DOHH2 (cell line): ENCODE data around the gene CKMT2.

ENCODE experiments used
- H3F3A ChIP-seq: fragments of 200-600 bp; sonication (generic), shearing (Covaris generic); 2 replicates; pipeline ENCODE4 v1.6.0; 2016; ENCODE audit warnings: antibody characterized with exemption, mild to moderate bottlenecking; ENCODE audit not compliant: control insufficient read depth, insufficient read depth
- H3K27ac ChIP-seq: fragments of 200-600 bp; sonication (generic); 2 replicates; pipeline ENCODE4 v1.5.1; 2014; ENCODE audit warnings: low read depth, mild to moderate bottlenecking, low read length, moderate library complexity
- H3K27me3 ChIP-seq: fragments of 200-600 bp; sonication (generic); 2 replicates; pipeline ENCODE4 v1.6.1; 2014; ENCODE audit warnings: mild to moderate bottlenecking, low read length, mixed read lengths; ENCODE audit not compliant: control insufficient read depth
- H3K36me3 ChIP-seq: fragments of 200-600 bp; sonication (generic); 2 replicates; pipeline ENCODE4 v1.6.1; 2014; ENCODE audit warnings: mild to moderate bottlenecking, low read length, moderate library complexity, mixed read lengths; ENCODE audit not compliant: control insufficient read depth
- H3K4me1 ChIP-seq: fragments of 200-600 bp; sonication (generic); 2 replicates; pipeline ENCODE4 v1.6.1; 2014; ENCODE audit warnings: mild to moderate bottlenecking, low read length, mixed read lengths; ENCODE audit not compliant: control insufficient read depth
- H3K4me2 ChIP-seq: fragments of 200-600 bp; sonication (generic); 2 replicates; pipeline ENCODE4 v1.6.0; 2014; ENCODE audit warnings: mild to moderate bottlenecking, low read length, moderate library complexity
- H3K4me3 ChIP-seq: fragments of 200-600 bp; sonication (generic); 2 replicates; pipeline ENCODE4 v1.5.1; 2014; ENCODE audit warnings: mild to moderate bottlenecking, low read length, mixed read lengths
- H3K79me2 ChIP-seq: fragments of 200-600 bp; sonication (generic); 2 replicates; pipeline ENCODE4 v1.6.1; 2014; ENCODE audit warnings: mild to moderate bottlenecking, low read length, mixed read lengths; ENCODE audit not compliant: control insufficient read depth
- H3K9me2 ChIP-seq: fragments of 200-600 bp; sonication (generic); replicated peaks from 2 replicates; pipeline ENCODE4 v1.6.1; 2014; ENCODE audit warnings: mild to moderate bottlenecking, low read length, mixed read lengths; ENCODE audit not compliant: control insufficient read depth
- H3K9me3 ChIP-seq: fragments of 200-600 bp; sonication (generic); 2 replicates; pipeline ENCODE4 v1.6.1; 2014; ENCODE audit warnings: antibody characterized with exemption, low read length, mixed read lengths; ENCODE audit not compliant: control insufficient read depth, insufficient read depth
- H4K20me1 ChIP-seq: fragments of 200-600 bp; sonication (generic); 2 replicates; pipeline ENCODE4 v1.6.0; 2014; ENCODE audit warnings: low read depth, mild to moderate bottlenecking, antibody characterized with exemption, low read length, moderate library complexity; ENCODE audit not compliant: control insufficient read depth, insufficient read depth
- EZH2phosphoT487 ChIP-seq: fragments of 200-600 bp; sonication (generic); IDR thresholded peaks from 2 replicates; pipeline ENCODE4 v1.6.1; 2017; ENCODE audit warnings: borderline replicate concordance, mild to moderate bottlenecking, antibody characterized with exemption, low read length, moderate library complexity, mixed read lengths
- TF ChIP-seq, protein P1 (sequence below): fragments of 200-600 bp; sonication (generic); IDR thresholded peaks from one replicate; pipeline ENCODE4 v1.5.1; 2014; ENCODE audit warnings: antibody characterized with exemption, mild to moderate bottlenecking, low read depth, low read length; ENCODE audit not compliant: poor library complexity, severe bottlenecking

CKMT2 gene

DNA sequence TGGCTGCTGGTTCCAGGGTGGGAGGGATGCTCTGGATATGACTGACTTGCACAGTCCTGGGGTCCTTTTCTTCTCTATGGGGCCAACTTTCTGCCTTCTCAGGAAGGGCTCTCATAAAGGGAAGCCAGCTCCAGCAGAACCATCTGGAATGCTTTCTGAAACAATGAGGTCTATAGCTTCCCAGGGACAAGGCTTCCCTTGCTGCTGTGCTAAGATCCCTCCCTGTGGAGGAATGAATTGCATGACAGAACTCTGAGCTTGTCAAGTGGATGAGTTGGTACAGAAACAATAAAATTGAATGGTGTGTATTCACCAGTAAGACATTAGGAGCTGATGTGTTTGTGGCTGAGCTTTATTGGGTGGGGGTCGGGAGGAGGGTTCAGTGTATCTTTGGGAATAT is 19.8 kb downstream of the CKMT2 start:
- Histone ChIP-seq H3K27me3 (no peaks in the 10 kb centered on the region), H3K9me3 (no peaks in the 10 kb centered on the region), H3K4me2 (no peak overlapping the region), H3K36me3 (0 out of 2 replicates have a peak, but pooled peaks cover 4% of the 10 kb centered on the region), H4K20me1 (no peaks in the 10 kb centered on the region), H3K4me3 (no peak overlapping the region), H3F3A (no peaks in the 10 kb centered on the region), H3K79me2 (no peaks in the 10 kb centered on the region), H3K4me1 (no peaks in the 10 kb centered on the region), H3K27ac (no peak overlapping the region), H3K9me2 (no peaks in the 10 kb centered on the region)
- TF ChIP-seq EZH2phosphoT487 = no peak
- TF ChIP-seq, protein P1, sequence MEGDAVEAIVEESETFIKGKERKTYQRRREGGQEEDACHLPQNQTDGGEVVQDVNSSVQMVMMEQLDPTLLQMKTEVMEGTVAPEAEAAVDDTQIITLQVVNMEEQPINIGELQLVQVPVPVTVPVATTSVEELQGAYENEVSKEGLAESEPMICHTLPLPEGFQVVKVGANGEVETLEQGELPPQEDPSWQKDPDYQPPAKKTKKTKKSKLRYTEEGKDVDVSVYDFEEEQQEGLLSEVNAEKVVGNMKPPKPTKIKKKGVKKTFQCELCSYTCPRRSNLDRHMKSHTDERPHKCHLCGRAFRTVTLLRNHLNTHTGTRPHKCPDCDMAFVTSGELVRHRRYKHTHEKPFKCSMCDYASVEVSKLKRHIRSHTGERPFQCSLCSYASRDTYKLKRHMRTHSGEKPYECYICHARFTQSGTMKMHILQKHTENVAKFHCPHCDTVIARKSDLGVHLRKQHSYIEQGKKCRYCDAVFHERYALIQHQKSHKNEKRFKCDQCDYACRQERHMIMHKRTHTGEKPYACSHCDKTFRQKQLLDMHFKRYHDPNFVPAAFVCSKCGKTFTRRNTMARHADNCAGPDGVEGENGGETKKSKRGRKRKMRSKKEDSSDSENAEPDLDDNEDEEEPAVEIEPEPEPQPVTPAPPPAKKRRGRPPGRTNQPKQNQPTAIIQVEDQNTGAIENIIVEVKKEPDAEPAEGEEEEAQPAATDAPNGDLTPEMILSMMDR = no peak

DNA sequence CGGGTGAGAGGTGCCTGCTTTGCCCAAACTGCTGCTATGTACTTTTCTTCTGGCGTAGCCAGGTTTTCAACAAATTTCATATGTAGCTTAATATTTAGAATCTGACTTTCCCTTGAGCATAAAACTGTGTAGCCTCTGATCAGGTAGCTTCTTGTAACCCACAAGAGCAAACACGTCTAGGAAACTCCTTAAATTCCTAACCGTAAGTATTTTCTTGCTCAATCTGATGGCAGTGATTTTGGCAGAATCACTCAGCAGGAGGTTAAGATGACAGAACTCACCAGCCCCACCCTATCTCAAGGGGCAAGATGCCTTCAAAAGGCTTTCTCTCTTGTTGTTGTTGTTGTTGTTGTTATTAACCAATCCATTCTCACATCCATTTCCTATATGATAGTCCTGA is 20.8 kb downstream of the CKMT2 start:
- Histone ChIP-seq H3K4me3 (no peak overlapping the region), H3K36me3 (0 out of 2 replicates have a peak, but pooled peaks cover 4% of the 10 kb centered on the region), H3K4me2 (no peak overlapping the region), H3K4me1 (no peaks in the 10 kb centered on the region), H3K9me3 (no peaks in the 10 kb centered on the region), H3K27ac (no peak overlapping the region), H3K27me3 (no peaks in the 10 kb centered on the region), H3K9me2 (no peaks in the 10 kb centered on the region), H3F3A (no peaks in the 10 kb centered on the region), H3K79me2 (no peaks in the 10 kb centered on the region), H4K20me1 (no peaks in the 10 kb centered on the region)
- no peak for TF ChIP-seq EZH2phosphoT487
- TF ChIP-seq, protein P1 = no peak

GRCh38 chr5:81254886-81255559 is 21.9 kb downstream of the CKMT2 start:
- Histone ChIP-seq H3K79me2 (0 out of 2 replicates have a peak, but pooled peaks cover 3% of the 10 kb centered on the region), H3K27me3 (no peaks in the 10 kb centered on the region), H3K4me2 (no peak overlapping the region), H4K20me1 (no peaks in the 10 kb centered on the region), H3K9me3 (no peaks in the 10 kb centered on the region), H3K36me3 (0 out of 2 replicates have a peak, but pooled peaks cover 3% of the 10 kb centered on the region), H3K4me1 (no peaks in the 10 kb centered on the region), H3K9me2 (no peaks in the 10 kb centered on the region), H3F3A (no peaks in the 10 kb centered on the region), H3K27ac (no peak overlapping the region), H3K4me3 (no peak overlapping the region)
- TF ChIP-seq EZH2phosphoT487 = no peak
- TF ChIP-seq, protein P1 = no peak
